ENCODE measurements around the gene ELP2.
"Not testable (repeated sequence)": the region's sequence is repeated elsewhere in the genome, so short reads cannot be mapped to it uniquely, and the experiment has no call there.

The ELP2 gene

GRCh38 chr18:36162981-36163380, 33.3 kb downstream of the ELP2 start:
- no peak overlapping the region for H3K4me3 ChIP-seq (ENCODE audit: control insufficient read depth, low read depth, low read length)
- DNase-seq (ENCODE audit: low read depth): no peak
- no peak for TF ChIP-seq CTCF (conservative IDR thresholded peaks at IDR 0.05; ENCODE audit: control insufficient read depth, insufficient read depth, low read depth, low read length)

GRCh38 chr18:36167692-36168218, 38.1 kb downstream of the ELP2 start:
- DNase-seq (ENCODE audit: low read depth): no peak
- TF ChIP-seq CTCF (conservative IDR thresholded peaks at IDR 0.05; ENCODE audit: control insufficient read depth, insufficient read depth, low read depth, low read length): no peak
- no peak overlapping the region for H3K4me3 ChIP-seq (ENCODE audit: control insufficient read depth, low read depth, low read length)

- H3K4me3 ChIP-seq (ENCODE audit: control insufficient read depth, low read depth, low read length); DNase-seq (ENCODE audit: low read depth): not testable (repeated sequence)
Measured at GRCh38 chr18:36168296-36168695, 38.6 kb downstream of the ELP2 start.

GRCh38 chr18:36169938-36170337, 40.2 kb downstream of the ELP2 start:
- H3K4me3 ChIP-seq (ENCODE audit: control insufficient read depth, low read depth, low read length): no peak overlapping the region
- TF ChIP-seq CTCF (conservative IDR thresholded peaks at IDR 0.05; ENCODE audit: control insufficient read depth, insufficient read depth, low read depth, low read length): no peak
- no peak for DNase-seq (ENCODE audit: low read depth)

- DNase-seq (ENCODE audit: low read depth): no peak
- no peak for TF ChIP-seq CTCF (conservative IDR thresholded peaks at IDR 0.05; ENCODE audit: control insufficient read depth, insufficient read depth, low read depth, low read length)
- no peak overlapping the region for H3K4me3 ChIP-seq (ENCODE audit: control insufficient read depth, low read depth, low read length)
Measured at GRCh38 chr18:36175481-36175880, 45.8 kb downstream of the ELP2 start.

- no peak overlapping the region for H3K4me3 ChIP-seq (ENCODE audit: control insufficient read depth, low read depth, low read length)
- TF ChIP-seq CTCF (conservative IDR thresholded peaks at IDR 0.05; ENCODE audit: control insufficient read depth, insufficient read depth, low read depth, low read length): no peak
- no peak for DNase-seq (ENCODE audit: low read depth)
Measured at GRCh38 chr18:36176177-36176584, 46.5 kb downstream of the ELP2 start.

GRCh38 chr18:36176711-36177110, 47.0 kb downstream of the ELP2 start:
- TF ChIP-seq CTCF (conservative IDR thresholded peaks at IDR 0.05; ENCODE audit: control insufficient read depth, insufficient read depth, low read depth, low read length): no peak
- peak; percentile 28 for DNase-seq (ENCODE audit: low read depth)

More at GRCh38 chr18:36176711-36177110, 47.0 kb downstream of the ELP2 start:
- no peak overlapping the region for H3K4me3 ChIP-seq (ENCODE audit: control insufficient read depth, low read depth, low read length)

All from fibroblast of mammary gland (primary cell).